ENCODE measurements around the gene TDRD5. TPM values are rescaled to one million over a fixed set of nuclear protein-coding genes. Genes with fewer than 3 reads are reported as not detected.

TDRD5 gene
- total RNA-seq, 5 donors from 2014 or later (not counting 1 experiment from before 2014, with no cell fraction given): not detected

DNA sequence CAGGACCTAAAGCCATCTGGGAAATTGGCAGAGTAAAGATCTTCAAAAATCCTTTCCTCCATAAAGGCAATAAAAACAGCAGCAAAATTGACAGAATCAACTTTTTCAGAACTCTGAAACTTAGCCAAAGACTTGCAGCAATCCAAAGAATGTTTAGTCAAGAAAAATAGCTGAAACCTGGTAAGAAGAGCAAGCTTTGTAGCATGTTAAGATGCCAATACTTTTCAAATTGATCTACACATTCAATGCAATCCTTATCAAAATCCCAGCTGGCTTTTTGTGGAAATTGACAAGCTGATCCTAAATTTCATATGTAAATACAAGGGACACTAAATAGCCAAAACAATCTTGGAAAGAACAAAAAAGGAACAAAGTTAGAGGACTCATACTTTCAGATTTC is 127.6 kb downstream of the TDRD5 start:
- Histone ChIP-seq H3K27me3 (replicated peaks in 1 of 2; ENCODE audit: control insufficient read depth in 2 of 2, extremely low read depth in 1 of 2, insufficient read depth in 2 of 2, low read length in 1 of 2) (peaks cover 0 to 7% of the 10 kb centered on the region in 2 experiments), H3K9me3 (no peaks in the 10 kb centered on the region), H3K36me3 (ENCODE audit: control insufficient read depth in 2 of 2, extremely low read depth in 1 of 2, insufficient read depth in 1 of 2, low read length in 1 of 2) (no peaks in the 10 kb centered on the region), H3K4me1 (ENCODE audit: control insufficient read depth in 1 of 2, extremely low read depth in 1 of 2, insufficient read depth in 2 of 2, low read length in 2 of 2) (no peaks in the 10 kb centered on the region), H3K27ac (ENCODE audit: low read length) (no peak overlapping the region), H3K4me3 (ENCODE audit: control insufficient read depth in 1 of 2, extremely low read depth in 1 of 2, low read length in 1 of 2) (no peak overlapping the region)
- Mint-ChIP-seq H3K9me3 (peaks cover 16 to 73% (median 43%) of the 10 kb centered on the region in 3 donors), H3K4me1 (no peaks in the 10 kb centered on the region), H3K27me3 (peaks cover 7 to 10% of the 10 kb centered on the region in 2 donors), H3K27ac (no peak overlapping the region), H3K4me3 (no peak overlapping the region), H3K36me3 (peaks cover 11% of the 10 kb centered on the region)
- ChIA-PET CTCF (no interaction called here), POLR2A (no interaction called here)
- DNase-seq (no peak), ATAC-seq (replicated peaks in 1 of 4) (no peak)

DNA sequence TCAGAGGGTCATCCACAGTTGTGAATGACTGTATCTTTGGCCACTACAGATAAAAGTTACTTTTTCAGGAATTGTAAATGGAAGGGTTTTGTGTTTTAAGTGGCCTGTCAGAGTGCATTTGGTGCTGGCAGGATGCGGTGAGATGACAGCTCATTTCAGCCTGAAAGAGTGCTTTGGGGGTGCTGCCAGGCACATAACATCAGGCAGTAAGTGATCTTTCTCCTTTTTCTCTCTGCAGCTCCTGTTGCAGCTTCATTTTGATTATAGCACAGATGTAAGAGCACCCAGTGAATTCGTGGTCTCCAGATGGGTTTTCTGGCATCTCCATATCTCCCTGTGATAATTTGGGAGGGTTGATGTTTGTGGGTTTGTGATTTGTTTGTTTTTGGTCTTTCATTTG is 136.6 kb downstream of the TDRD5 start:
- no peak overlapping the region for H3K27ac ChIP-seq (ENCODE audit: low read length)
- no peaks in the 10 kb centered on the region for H3K4me1 Mint-ChIP-seq
- POLR2A ChIA-PET: no interaction called here
- no peak overlapping the region for H3K27ac Mint-ChIP-seq
- CTCF ChIA-PET: interaction anchor here in 1 of 2 donors (1.8 kb wide), 1 partner anchor 22 kb away, joined by 9 read pairs; no protein-coding TSS in a partner anchor
- no peaks in the 10 kb centered on the region for H3K9me3 Mint-ChIP-seq
- no peaks in the 10 kb centered on the region for H3K36me3 Mint-ChIP-seq
- no peaks in the 10 kb centered on the region for H3K36me3 ChIP-seq (ENCODE audit: control insufficient read depth in 2 of 2, extremely low read depth in 1 of 2, insufficient read depth in 1 of 2, low read length in 1 of 2)
- no peak for ATAC-seq (replicated peaks in 1 of 4)
- no peaks in the 10 kb centered on the region for H3K9me3 ChIP-seq
- no peak overlapping the region for H3K4me3 Mint-ChIP-seq
- no peaks in the 10 kb centered on the region for H3K4me1 ChIP-seq (ENCODE audit: control insufficient read depth in 1 of 2, extremely low read depth in 1 of 2, insufficient read depth in 2 of 2, low read length in 2 of 2)
- H3K27me3 ChIP-seq (replicated peaks in 1 of 2; ENCODE audit: control insufficient read depth in 2 of 2, extremely low read depth in 1 of 2, insufficient read depth in 2 of 2, low read length in 1 of 2): peaks cover 2 to 8% of the 10 kb centered on the region in 2 experiments
- 86% methylated on average over 1 of the region's 2 CpGs for WGBS (ENCODE audit: insufficient coverage)
- no peak for DNase-seq
- H3K27me3 Mint-ChIP-seq: peaks cover 8 to 21% of the 10 kb centered on the region in 2 donors
- no peak overlapping the region for H3K4me3 ChIP-seq (ENCODE audit: control insufficient read depth in 1 of 2, extremely low read depth in 1 of 2, low read length in 1 of 2)

DNA sequence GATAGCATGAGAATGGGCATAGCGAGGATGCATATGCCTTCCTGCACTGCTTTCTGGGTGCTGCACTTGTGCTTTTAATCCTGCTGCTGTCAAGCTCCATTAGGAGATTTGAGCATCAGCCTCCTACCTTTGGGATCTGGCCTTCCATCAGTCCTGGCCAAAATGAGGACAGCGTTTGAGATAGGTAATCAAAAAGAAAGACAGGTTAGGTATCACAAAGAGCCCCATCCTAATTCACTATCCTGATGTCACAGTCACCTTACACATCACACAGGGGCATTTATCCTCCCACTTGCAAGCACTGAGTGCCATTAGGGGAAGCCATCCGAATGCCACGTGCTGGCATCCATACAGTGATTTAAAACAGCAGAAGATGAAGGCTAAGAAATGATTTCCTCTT is 138.2 kb downstream of the TDRD5 start:
- peaks cover 2 to 4% of the 10 kb centered on the region in 2 experiments for H3K27me3 ChIP-seq (replicated peaks in 1 of 2; ENCODE audit: control insufficient read depth in 2 of 2, extremely low read depth in 1 of 2, insufficient read depth in 2 of 2, low read length in 1 of 2)
- no peaks in the 10 kb centered on the region for H3K4me1 ChIP-seq (ENCODE audit: control insufficient read depth in 1 of 2, extremely low read depth in 1 of 2, insufficient read depth in 2 of 2, low read length in 2 of 2)
- H3K27me3 Mint-ChIP-seq: peaks cover 16 to 29% of the 10 kb centered on the region in 2 donors
- ChIA-PET POLR2A (interaction anchor here in 1 of 2 donors (0.6 kb wide), 1 partner anchor 238 kb away, joined by 3 read pairs; no protein-coding TSS in a partner anchor), CTCF (interaction anchor here (0.6 to 1.2 kb wide), 3 partner anchors 23 to 235 kb away, joined by 3 to 4 read pairs (median 3); no protein-coding TSS in a partner anchor)
- H3K36me3 ChIP-seq (ENCODE audit: control insufficient read depth in 2 of 2, extremely low read depth in 1 of 2, insufficient read depth in 1 of 2, low read length in 1 of 2): no peaks in the 10 kb centered on the region
- no peaks in the 10 kb centered on the region for H3K9me3 Mint-ChIP-seq
- H3K27ac ChIP-seq (ENCODE audit: low read length): no peak overlapping the region
- H3K27ac Mint-ChIP-seq: no peak overlapping the region
- no peaks in the 10 kb centered on the region for H3K36me3 Mint-ChIP-seq
- DNase-seq: no peak
- H3K4me3 Mint-ChIP-seq: no peak overlapping the region
- WGBS (ENCODE audit: insufficient coverage): 89% methylated on average over 1 of the region's 4 CpGs
- H3K4me3 ChIP-seq (ENCODE audit: control insufficient read depth in 1 of 2, extremely low read depth in 1 of 2, low read length in 1 of 2): no peak overlapping the region
- ATAC-seq (replicated peaks in 1 of 4): no peak
- no peaks in the 10 kb centered on the region for H3K4me1 Mint-ChIP-seq
- no peaks in the 10 kb centered on the region for H3K9me3 ChIP-seq

DNA sequence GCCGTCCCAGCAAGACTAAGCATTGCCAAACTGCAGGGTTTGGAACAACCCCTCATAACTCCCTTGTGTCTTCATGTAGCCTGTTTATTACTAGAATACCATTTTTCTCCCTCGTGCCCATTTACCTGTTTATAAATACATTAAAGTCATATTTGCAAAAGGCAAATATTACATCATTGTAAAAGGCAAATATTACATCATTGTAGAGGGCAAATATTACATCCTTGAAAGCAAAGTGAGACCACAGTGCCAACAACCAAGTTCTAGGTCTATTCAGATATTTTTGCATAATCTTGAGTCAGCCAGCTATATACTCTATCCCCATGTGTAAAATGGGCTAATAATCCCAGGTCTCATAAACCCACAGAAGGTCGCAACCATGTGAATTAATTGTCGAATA is 140.0 kb downstream of the TDRD5 start:
- Histone ChIP-seq H3K4me1 (ENCODE audit: control insufficient read depth in 1 of 2, extremely low read depth in 1 of 2, insufficient read depth in 2 of 2, low read length in 2 of 2) (no peaks in the 10 kb centered on the region), H3K27me3 (replicated peaks in 1 of 2; ENCODE audit: control insufficient read depth in 2 of 2, extremely low read depth in 1 of 2, insufficient read depth in 2 of 2, low read length in 1 of 2) (peaks cover 2 to 9% of the 10 kb centered on the region in 2 experiments), H3K27ac (ENCODE audit: low read length) (no peak overlapping the region), H3K36me3 (ENCODE audit: control insufficient read depth in 2 of 2, extremely low read depth in 1 of 2, insufficient read depth in 1 of 2, low read length in 1 of 2) (no peaks in the 10 kb centered on the region), H3K4me3 (ENCODE audit: control insufficient read depth in 1 of 2, extremely low read depth in 1 of 2, low read length in 1 of 2) (no peak overlapping the region), H3K9me3 (no peaks in the 10 kb centered on the region)
- ATAC-seq (replicated peaks in 1 of 4) (no peak), DNase-seq (no peak)
- ChIA-PET POLR2A (no interaction called here), CTCF (interaction anchor here in 1 of 2 donors (0.5 to 1.5 kb wide), 2 partner anchors 25 to 50 kb away, joined by 3 to 5 read pairs; no protein-coding TSS in a partner anchor)
- whole genome bisulfite sequencing (ENCODE audit: insufficient coverage): no CpG with 5 or more reads among the region's 4 CpGs
- Mint-ChIP-seq H3K4me3 (no peak overlapping the region), H3K36me3 (no peaks in the 10 kb centered on the region), H3K9me3 (no peaks in the 10 kb centered on the region), H3K27me3 (peaks cover 25 to 36% of the 10 kb centered on the region in 2 donors), H3K27ac (no peak overlapping the region), H3K4me1 (no peaks in the 10 kb centered on the region)

Other genes with a start within 250 kb of the TDRD5 start
- gene AXDND1, start 225.9 kb upstream of the TDRD5 start, total RNA-seq: 1 to 10 TPM in 1 of 5 donors, under 1 TPM in 2, not detected in 2; 0.19 to 1.5 (median 0.77) TPM
- gene NPHS2, start 15.9 kb upstream of the TDRD5 start, total RNA-seq: not detected
- under 1 TPM in 1 of 5 donors, not detected in 4; 0.25 TPM for gene FAM163A, start 151.5 kb downstream of the TDRD5 start, total RNA-seq